Measurements from ENCODE around the gene AMOTL1.

The AMOTL1 gene

GRCh38 chr11:94913718-94914394 lies 145.7 kb downstream of the AMOTL1 start:
- TF ChIP-seq TEAD4 (IDR thresholded peaks at IDR 0.05), result peak; percentile 82
- peak; percentile 54; the same call in 1 of the 2 replicates for TF ChIP-seq CEBPB (IDR thresholded peaks at IDR 0.05)

- TF ChIP-seq USF1 (IDR thresholded peaks at IDR 0.05), result no peak
- TF ChIP-seq EGR1 (IDR thresholded peaks at IDR 0.05), result no peak
- no peak for TF ChIP-seq TEAD4 (IDR thresholded peaks at IDR 0.05)
- TF ChIP-seq CEBPB (IDR thresholded peaks at IDR 0.05), result no peak
- TF ChIP-seq CREB1 (IDR thresholded peaks at IDR 0.05; ENCODE audit: low read depth), result no peak
- no peak for TF ChIP-seq NFIC (IDR thresholded peaks at IDR 0.05)
- no peak for TF ChIP-seq REST (IDR thresholded peaks at IDR 0.05; ENCODE audit: low read depth)
Observed at GRCh38 chr11:94920311-94920710, 152.2 kb downstream of the AMOTL1 start.

- no peak for TF ChIP-seq RAD21 (IDR thresholded peaks at IDR 0.05; ENCODE audit: low read depth)
- no peak for TF ChIP-seq YY1 (IDR thresholded peaks at IDR 0.05; ENCODE audit: low read depth)
- TF ChIP-seq TCF12 (IDR thresholded peaks at IDR 0.05; ENCODE audit: low read depth), result no peak
- no peak for TF ChIP-seq NFIC (IDR thresholded peaks at IDR 0.05)
- no peak for TF ChIP-seq CEBPB (IDR thresholded peaks at IDR 0.05)
- no peak for TF ChIP-seq TEAD4 (IDR thresholded peaks at IDR 0.05)
- no peak for TF ChIP-seq FOXM1 (IDR thresholded peaks at IDR 0.05; ENCODE audit: borderline replicate concordance, low read depth)
- no peak for TF ChIP-seq TAF1 (IDR thresholded peaks at IDR 0.05; ENCODE audit: low read depth)
- TF ChIP-seq EGR1 (IDR thresholded peaks at IDR 0.05), result no peak
- TF ChIP-seq CREB1 (IDR thresholded peaks at IDR 0.05; ENCODE audit: low read depth), result no peak
Observed at GRCh38 chr11:94922321-94923003, 154.3 kb downstream of the AMOTL1 start.

GRCh38 chr11:94923004-94923334 lies 154.8 kb downstream of the AMOTL1 start:
- TF ChIP-seq RAD21 (IDR thresholded peaks at IDR 0.05; ENCODE audit: low read depth) (no peak), EGR1 (IDR thresholded peaks at IDR 0.05) (no peak), NFIC (IDR thresholded peaks at IDR 0.05) (no peak), MAX (IDR thresholded peaks at IDR 0.05) (no peak), TAF1 (IDR thresholded peaks at IDR 0.05; ENCODE audit: low read depth) (no peak), ZBTB7A (IDR thresholded peaks at IDR 0.05; ENCODE audit: low read depth) (no peak), FOXM1 (IDR thresholded peaks at IDR 0.05; ENCODE audit: borderline replicate concordance, low read depth) (no peak), REST (IDR thresholded peaks at IDR 0.05; ENCODE audit: low read depth) (no peak), TCF12 (IDR thresholded peaks at IDR 0.05; ENCODE audit: low read depth) (no peak), EP300 (IDR thresholded peaks at IDR 0.05; ENCODE audit: borderline replicate concordance) (no peak), YY1 (IDR thresholded peaks at IDR 0.05; ENCODE audit: low read depth) (no peak), CEBPB (IDR thresholded peaks at IDR 0.05) (no peak), USF1 (IDR thresholded peaks at IDR 0.05) (no peak)

DNA sequence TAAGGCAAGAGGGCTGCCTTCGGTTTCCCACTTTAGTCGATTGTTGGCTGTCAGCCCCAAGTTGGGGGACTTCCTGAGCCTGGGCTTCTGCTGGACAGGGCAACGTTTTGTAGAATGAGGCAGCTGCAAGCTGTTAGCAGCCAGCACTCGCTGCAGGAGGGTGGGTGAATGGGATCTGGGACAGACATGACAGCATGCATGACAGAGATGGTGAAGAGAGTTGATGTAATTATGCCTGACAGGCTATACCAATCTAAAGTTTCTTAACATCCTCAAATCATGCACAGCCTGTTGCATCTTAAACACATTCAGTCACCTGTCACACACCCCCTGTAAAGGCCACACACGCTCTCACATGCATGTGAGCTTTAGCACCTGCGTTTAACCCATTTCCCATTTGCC lies 156.0 kb downstream of the AMOTL1 start:
- TF ChIP-seq NFIC (IDR thresholded peaks at IDR 0.05), result no peak
- no peak for TF ChIP-seq REST (IDR thresholded peaks at IDR 0.05; ENCODE audit: low read depth)
- TF ChIP-seq ZBTB7A (IDR thresholded peaks at IDR 0.05; ENCODE audit: low read depth), result no peak
- TF ChIP-seq RAD21 (IDR thresholded peaks at IDR 0.05; ENCODE audit: low read depth), result no peak
- no peak for TF ChIP-seq CREB1 (IDR thresholded peaks at IDR 0.05; ENCODE audit: low read depth)
- TF ChIP-seq FOXM1 (IDR thresholded peaks at IDR 0.05; ENCODE audit: borderline replicate concordance, low read depth), result no peak
- no peak for TF ChIP-seq EGR1 (IDR thresholded peaks at IDR 0.05)
- no peak for TF ChIP-seq TEAD4 (IDR thresholded peaks at IDR 0.05)
- TF ChIP-seq CEBPB (IDR thresholded peaks at IDR 0.05), result no peak
- TF ChIP-seq TCF12 (IDR thresholded peaks at IDR 0.05; ENCODE audit: low read depth), result no peak
- TF ChIP-seq USF1 (IDR thresholded peaks at IDR 0.05), result no peak
- TF ChIP-seq TAF1 (IDR thresholded peaks at IDR 0.05; ENCODE audit: low read depth), result no peak
- no peak for TF ChIP-seq EP300 (IDR thresholded peaks at IDR 0.05; ENCODE audit: borderline replicate concordance)
